HT1080 (cell line): ENCODE measurements around the gene IFRD2. TPM values are rescaled to one million over a fixed set of nuclear protein-coding genes. Genes with fewer than 3 reads are reported as not detected.

Experiments
- total RNA-seq: library from RNA; depleted of rRNA; stranded (reverse); fragments of >200 nt; shearing (Covaris generic); gene quantifications from 2 replicates; pipeline ENCODE4 v1.2.3, GENCODE V29; 2014; rRNA removed

The IFRD2 gene
- total RNA-seq, 1 experiment from 2014 or later, result 172 TPM

Other genes starting within 250 kb of the IFRD2 start
- gene RBM5, start 203.5 kb downstream of the IFRD2 start, total RNA-seq, result 54.7 and 65.5 TPM in 2 replicates
- gene SEMA3F, start 137.1 kb downstream of the IFRD2 start, total RNA-seq, result 45.7 and 48.6 TPM in 2 replicates
- gene GNAT1, start 100.8 kb downstream of the IFRD2 start, total RNA-seq, result not detected in 2 replicates
- 2.2 TPM in 1 of 2 replicates, not detected in the other for gene SLC38A3, start 87.2 kb downstream of the IFRD2 start, total RNA-seq
- 304 and 403 TPM in 2 replicates for gene GNAI2, start 56.2 kb downstream of the IFRD2 start, total RNA-seq
- gene SEMA3B, start 23.3 kb downstream of the IFRD2 start, total RNA-seq, result 4.0 and 5.0 TPM in 2 replicates
- gene LSMEM2, start 13.3 kb downstream of the IFRD2 start, total RNA-seq, result not detected in 2 replicates
- 10.4 and 11.6 TPM in 2 replicates for gene HYAL3, start 7.0 kb upstream of the IFRD2 start, total RNA-seq
- gene NAA80, start 7.0 kb upstream of the IFRD2 start, total RNA-seq, result 13.1 and 23.5 TPM in 2 replicates
- gene HYAL1, start 11.1 kb upstream of the IFRD2 start, total RNA-seq, result 0.40 and 0.43 TPM in 2 replicates
- gene HYAL2, start 30.3 kb upstream of the IFRD2 start, total RNA-seq, result 91.6 and 97.5 TPM in 2 replicates
- gene TUSC2, start 35.8 kb upstream of the IFRD2 start, total RNA-seq, result 40.6 and 53.3 TPM in 2 replicates
- 12.5 and 15.0 TPM in 2 replicates for gene RASSF1, start 48.4 kb upstream of the IFRD2 start, total RNA-seq
- 1.4 and 2.8 TPM in 2 replicates for gene ZMYND10, start 53.3 kb upstream of the IFRD2 start, total RNA-seq
- gene NPRL2, start 58.3 kb upstream of the IFRD2 start, total RNA-seq, result 47.5 and 57.4 TPM in 2 replicates
- 63.2 and 69.0 TPM in 2 replicates for gene CYB561D2, start 58.4 kb upstream of the IFRD2 start, total RNA-seq
- 75.7 and 90.1 TPM in 2 replicates for gene TMEM115, start 67.1 kb upstream of the IFRD2 start, total RNA-seq
- 0.56 TPM in 1 of 2 replicates, not detected in the other for gene CACNA2D2, start 211.2 kb upstream of the IFRD2 start, total RNA-seq